IPS-15b (cell line): ENCODE measurements around the gene VILL.

ENCODE experiments used
- H3K27me3 ChIP-seq: one replicate; pipeline ENCODE4 v1.6.1; 2013; ENCODE audit warnings: low read length; ENCODE audit not compliant: control insufficient read depth, insufficient read depth
- H3K36me3 ChIP-seq: one replicate; pipeline ENCODE4 v1.6.1; 2013; ENCODE audit warnings: low read length; ENCODE audit not compliant: control insufficient read depth, insufficient read depth
- H3K4me1 ChIP-seq: one replicate; pipeline ENCODE4 v1.6.1; 2013; ENCODE audit warnings: mild to moderate bottlenecking, low read length; ENCODE audit not compliant: control insufficient read depth, insufficient read depth
- H3K4me3 ChIP-seq: one replicate; pipeline ENCODE4 v1.5.1; 2013; ENCODE audit warnings: low read depth, low read length
- H3K9ac ChIP-seq: one replicate; pipeline ENCODE4 v1.6.1; 2013; ENCODE audit warnings: low read depth, mild to moderate bottlenecking, low read length
- H3K9me3 ChIP-seq: one replicate; pipeline ENCODE4 v1.6.1; 2013; ENCODE audit warnings: mild to moderate bottlenecking, low read length; ENCODE audit not compliant: control insufficient read depth, insufficient read depth

VILL gene

DNA sequence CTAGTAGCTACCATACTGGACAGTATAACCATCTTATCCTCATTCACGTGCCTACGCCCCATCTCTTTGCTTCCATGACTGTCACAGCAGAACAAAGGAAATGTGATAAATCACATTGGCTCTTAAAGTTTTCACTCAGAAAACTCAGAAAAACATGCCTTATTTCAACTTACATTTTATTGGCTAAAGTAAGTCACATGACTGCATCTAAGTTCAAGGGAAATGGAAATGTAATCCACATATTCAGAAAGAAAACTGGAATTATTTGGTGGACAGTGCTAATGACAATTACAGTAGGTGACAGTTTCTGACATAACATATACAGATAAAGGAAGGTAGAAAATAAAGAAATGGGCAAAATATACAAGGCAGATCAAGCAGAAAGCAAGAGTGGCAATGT, 37.4 kb upstream of the VILL start:
- Histone ChIP-seq H3K36me3 (peaks cover 5% of the 10 kb centered on the region), H3K9ac (no peak overlapping the region), H3K4me1 (peaks cover 4% of the 10 kb centered on the region), H3K27me3 (no peaks in the 10 kb centered on the region), H3K4me3 (no peak overlapping the region), H3K9me3 (no peaks in the 10 kb centered on the region)

- Histone ChIP-seq H3K4me3 (no peak overlapping the region), H3K27me3 (no peaks in the 10 kb centered on the region), H3K36me3 (peaks cover 5% of the 10 kb centered on the region), H3K9ac (no peak overlapping the region), H3K4me1 (peaks cover 4% of the 10 kb centered on the region), H3K9me3 (no peaks in the 10 kb centered on the region)
Measured at GRCh38 chr3:37953707-37954394, 36.7 kb upstream of the VILL start.

DNA sequence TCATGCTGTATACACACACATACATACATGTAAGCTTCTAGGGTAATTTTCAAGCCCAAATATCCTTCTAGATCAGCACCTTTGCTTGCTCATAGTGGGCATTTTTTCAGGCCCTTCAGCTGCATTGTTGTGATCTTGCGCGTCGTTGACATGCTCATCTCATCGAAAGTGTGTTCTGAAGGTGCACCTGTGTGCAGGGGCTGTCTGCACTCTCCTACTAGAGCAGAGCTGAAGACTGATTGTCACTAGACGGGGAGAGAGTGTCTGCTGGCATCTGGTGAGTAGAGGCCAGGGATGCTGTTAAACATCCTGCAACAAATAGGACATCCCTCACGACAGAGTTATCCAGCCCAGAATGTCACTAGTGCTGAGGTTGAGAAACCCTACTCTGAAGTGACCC, 35.7 kb upstream of the VILL start:
- Histone ChIP-seq H3K27me3 (no peaks in the 10 kb centered on the region), H3K4me1 (peaks cover 4% of the 10 kb centered on the region), H3K36me3 (peaks cover 5% of the 10 kb centered on the region), H3K4me3 (no peak overlapping the region), H3K9ac (no peak overlapping the region), H3K9me3 (no peaks in the 10 kb centered on the region)

DNA sequence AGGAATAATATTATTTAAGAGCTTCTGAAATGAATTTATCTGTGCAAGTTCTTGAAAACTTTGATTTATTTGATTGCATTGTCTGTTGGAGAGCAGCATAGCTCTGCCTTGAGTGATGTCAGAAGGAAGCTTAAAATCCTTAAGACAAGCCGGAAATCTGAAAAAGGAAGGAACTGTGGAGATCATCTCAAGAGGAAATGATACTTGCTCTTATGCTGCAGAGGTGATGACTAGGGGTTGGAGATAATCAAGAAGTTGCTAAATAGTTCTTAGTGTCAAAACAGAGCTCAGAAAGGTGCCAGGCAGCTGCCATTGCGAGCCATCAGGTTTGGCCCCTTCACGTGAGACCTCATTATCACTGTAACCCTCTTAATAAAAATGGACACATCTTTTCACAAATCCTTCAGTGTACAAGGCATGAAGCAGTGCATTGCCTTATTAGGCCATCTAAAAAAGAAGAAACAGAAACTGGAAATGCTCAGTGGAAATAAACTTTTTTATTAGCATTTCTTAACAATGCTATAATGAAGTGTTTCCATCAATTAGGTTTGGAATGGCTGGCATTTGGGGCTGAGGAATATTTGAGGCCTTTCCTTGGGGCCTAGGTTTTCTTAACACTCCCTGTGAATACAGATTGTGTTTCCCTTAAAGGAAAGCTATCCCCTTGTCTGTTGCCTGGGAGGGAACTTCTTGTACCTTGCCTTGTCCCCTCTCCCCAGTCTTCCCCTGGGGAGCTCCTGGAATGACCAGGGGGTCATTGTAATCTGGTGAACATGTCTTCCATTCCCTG, 34.5 kb upstream of the VILL start:
- H3K27me3 ChIP-seq: no peaks in the 10 kb centered on the region
- H3K4me1 ChIP-seq: peaks cover 4% of the 10 kb centered on the region
- H3K9me3 ChIP-seq: no peaks in the 10 kb centered on the region
- H3K9ac ChIP-seq: no peak overlapping the region
- peaks cover 5% of the 10 kb centered on the region for H3K36me3 ChIP-seq
- no peak overlapping the region for H3K4me3 ChIP-seq

DNA sequence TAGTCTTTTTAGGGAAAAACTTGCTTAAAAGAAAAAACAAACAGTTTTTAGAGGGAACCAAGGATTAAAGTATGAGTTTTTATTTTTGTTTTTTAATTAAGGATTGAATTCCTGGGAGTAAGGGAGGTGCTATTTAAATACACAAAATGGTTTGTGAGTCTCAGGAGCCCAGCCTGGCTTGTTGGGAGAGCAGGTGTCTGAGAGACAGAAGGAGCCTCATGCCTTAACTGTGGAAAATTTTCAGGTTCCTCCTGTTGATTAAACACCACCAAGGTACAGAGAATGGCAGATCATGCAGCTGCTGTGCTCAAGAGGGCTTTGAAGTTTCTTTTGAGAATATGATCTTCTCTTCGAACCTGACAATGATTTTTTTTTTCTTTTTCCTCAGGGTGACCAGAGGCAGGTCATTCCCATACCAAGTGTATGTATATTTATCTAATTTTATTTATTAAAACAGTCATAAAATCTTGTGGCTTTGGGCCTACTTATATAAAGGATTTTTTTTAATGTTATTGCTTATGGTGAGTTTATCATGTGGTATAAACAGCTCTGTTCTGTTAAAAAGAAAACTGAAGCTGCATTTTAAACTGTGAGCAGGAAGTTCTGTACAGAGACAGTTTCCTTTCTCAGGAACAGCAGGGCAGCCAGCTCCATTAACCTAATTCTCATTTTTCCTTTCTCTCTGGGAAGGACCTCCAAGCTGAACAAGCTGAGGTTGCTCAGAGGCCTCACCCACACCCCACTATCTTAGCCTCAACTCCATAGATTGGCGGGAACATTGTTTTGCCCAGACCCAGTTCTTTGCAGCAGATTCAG, 33.7 kb upstream of the VILL start:
- Histone ChIP-seq H3K27me3 (no peaks in the 10 kb centered on the region), H3K4me3 (no peak overlapping the region), H3K4me1 (peaks cover 9% of the 10 kb centered on the region), H3K9me3 (no peaks in the 10 kb centered on the region), H3K9ac (no peak overlapping the region), H3K36me3 (peaks cover 5% of the 10 kb centered on the region)

GRCh38 chr3:37957539-37957936, 33.0 kb upstream of the VILL start:
- Histone ChIP-seq H3K4me3 (no peak overlapping the region), H3K9me3 (no peaks in the 10 kb centered on the region), H3K36me3 (peaks cover 5% of the 10 kb centered on the region), H3K4me1 (peaks cover 15% of the 10 kb centered on the region), H3K27me3 (no peaks in the 10 kb centered on the region), H3K9ac (no peak overlapping the region)

DNA sequence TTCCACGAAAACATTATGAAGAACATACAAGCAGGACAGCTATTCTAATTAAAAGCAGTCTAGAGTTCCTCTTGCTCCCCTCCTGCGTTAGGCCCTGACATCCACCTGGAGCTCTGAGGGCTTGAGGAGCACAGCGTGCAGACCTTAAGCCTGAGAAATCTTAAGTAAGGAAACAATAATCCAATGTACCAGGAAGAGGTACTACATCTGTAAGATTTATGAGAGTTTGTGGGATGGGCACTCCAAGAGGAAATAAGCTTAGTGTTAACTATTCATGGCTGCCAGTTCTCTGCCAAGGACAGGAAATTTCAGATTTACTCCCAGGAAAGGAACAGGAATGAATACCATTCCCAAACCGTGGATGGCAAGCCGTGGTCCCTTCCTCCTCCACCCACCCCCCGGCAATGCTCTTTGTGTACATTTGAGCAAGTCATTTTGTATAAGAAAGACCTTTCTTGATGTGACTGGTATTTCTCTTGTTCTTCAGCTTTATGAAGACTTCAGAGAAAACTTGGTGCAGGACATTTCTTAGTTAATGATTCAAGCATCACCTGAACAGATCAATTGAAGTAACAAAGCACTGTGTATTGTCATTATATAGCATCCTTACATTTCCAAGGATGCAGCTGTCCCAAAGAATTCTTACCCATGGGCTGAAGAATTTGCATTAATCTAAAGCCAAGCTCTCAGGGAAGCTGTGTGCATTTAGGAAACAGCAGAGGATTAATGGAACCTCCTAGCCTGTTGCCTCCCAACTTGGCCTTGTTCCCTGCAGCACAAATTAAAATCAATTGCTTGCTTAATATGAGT, 28.8 kb upstream of the VILL start:
- Histone ChIP-seq H3K4me3 (no peak overlapping the region), H3K9ac (no peak overlapping the region), H3K36me3 (no peaks in the 10 kb centered on the region), H3K27me3 (no peaks in the 10 kb centered on the region), H3K4me1 (peaks cover 18% of the 10 kb centered on the region), H3K9me3 (no peaks in the 10 kb centered on the region)

- Histone ChIP-seq H3K27me3 (no peaks in the 10 kb centered on the region), H3K9me3 (no peaks in the 10 kb centered on the region), H3K9ac (no peak overlapping the region), H3K36me3 (no peaks in the 10 kb centered on the region), H3K4me1 (peaks cover 18% of the 10 kb centered on the region), H3K4me3 (no peak overlapping the region)
Measured at GRCh38 chr3:37963016-37963415, 27.6 kb upstream of the VILL start.

GRCh38 chr3:37963635-37964034, 27.0 kb upstream of the VILL start:
- H3K9ac ChIP-seq: no peak overlapping the region
- no peaks in the 10 kb centered on the region for H3K9me3 ChIP-seq
- peaks cover 18% of the 10 kb centered on the region for H3K4me1 ChIP-seq

DNA sequence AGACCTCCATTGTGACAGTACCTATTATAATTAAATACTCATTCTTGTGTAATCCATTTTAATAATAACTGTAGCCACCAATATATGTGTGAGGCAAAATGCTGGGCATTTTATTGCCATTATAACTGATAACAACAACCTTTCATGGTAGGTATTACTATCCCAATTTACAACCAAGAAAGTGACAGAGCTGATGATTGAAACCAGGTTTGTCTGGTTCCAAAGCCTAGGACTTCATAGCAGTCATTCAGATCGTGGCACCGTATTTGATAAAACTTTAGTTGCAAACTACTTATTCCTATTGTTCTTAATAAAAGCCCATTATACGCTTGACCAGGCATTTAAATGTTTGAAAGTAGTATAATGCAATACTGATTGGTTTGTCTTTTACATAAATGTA, 26.4 kb upstream of the VILL start:
- Histone ChIP-seq H3K9ac (no peak overlapping the region), H3K36me3 (no peaks in the 10 kb centered on the region), H3K9me3 (no peaks in the 10 kb centered on the region), H3K4me3 (no peak overlapping the region), H3K27me3 (no peaks in the 10 kb centered on the region), H3K4me1 (peaks cover 18% of the 10 kb centered on the region)

More at GRCh38 chr3:37963635-37964034, 27.0 kb upstream of the VILL start:
- no peaks in the 10 kb centered on the region for H3K36me3 ChIP-seq
- H3K4me3 ChIP-seq: no peak overlapping the region
- H3K27me3 ChIP-seq: no peaks in the 10 kb centered on the region

GRCh38 chr3:37964716-37965115, 25.9 kb upstream of the VILL start:
- Histone ChIP-seq H3K4me1 (peaks cover 18% of the 10 kb centered on the region), H3K9me3 (no peaks in the 10 kb centered on the region), H3K4me3 (no peak overlapping the region), H3K27me3 (no peaks in the 10 kb centered on the region), H3K36me3 (peaks cover 4% of the 10 kb centered on the region), H3K9ac (no peak overlapping the region)
